IPS DF 4.7 (cell line): ENCODE measurements around the gene MEFV.
"Not testable (repeated sequence)": the region's sequence is repeated elsewhere in the genome, so short reads cannot be mapped to it uniquely, and the experiment has no call there.

Source experiments
- DNase-seq: peaks from one replicate; pipeline ENCODE4 v3.0.0-alpha.2; 2013; ENCODE audit warnings: low spot score; ENCODE audit errors: extremely low read depth

The MEFV gene

DNA sequence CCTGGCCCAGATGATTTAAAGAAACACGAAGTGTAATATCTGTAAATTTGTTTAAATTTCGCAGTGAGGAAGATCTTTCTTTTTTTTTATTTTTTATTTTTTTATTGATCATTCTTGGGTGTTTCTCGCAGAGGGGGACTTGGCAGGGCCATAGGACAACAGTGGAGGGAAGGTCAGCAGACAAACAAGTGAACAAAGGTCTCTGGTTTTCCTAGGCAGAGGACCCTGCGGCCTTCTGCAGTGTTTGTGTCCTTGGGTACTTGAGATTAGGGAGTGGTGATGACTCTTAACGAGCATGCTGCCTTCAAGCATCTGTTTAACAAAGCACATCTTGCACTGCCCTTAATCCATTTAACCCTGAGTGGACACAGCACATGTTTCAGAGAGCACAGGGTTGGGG, 14.3 kb upstream of the MEFV start:
- not testable (repeated sequence) for DNase-seq

DNA sequence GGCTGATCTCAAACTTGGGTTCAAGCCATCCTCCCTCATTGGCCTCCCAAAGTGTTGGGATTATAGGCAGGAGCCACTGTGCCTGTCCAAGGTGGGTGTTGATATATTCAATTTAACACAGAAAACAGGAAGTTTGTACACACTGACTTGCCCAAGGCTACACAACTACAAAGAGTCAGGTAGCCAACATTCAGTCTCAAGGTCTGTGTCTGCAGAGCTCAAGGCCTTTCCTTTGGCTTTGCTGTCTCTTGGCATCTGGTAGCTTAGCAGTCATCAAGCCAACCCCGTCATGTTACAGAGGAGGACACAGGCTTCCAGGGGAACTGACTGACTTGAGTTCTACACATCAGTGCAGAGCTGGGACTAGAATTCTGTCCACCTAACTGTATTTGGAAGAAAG, 11.9 kb upstream of the MEFV start:
- DNase-seq: no peak

DNA sequence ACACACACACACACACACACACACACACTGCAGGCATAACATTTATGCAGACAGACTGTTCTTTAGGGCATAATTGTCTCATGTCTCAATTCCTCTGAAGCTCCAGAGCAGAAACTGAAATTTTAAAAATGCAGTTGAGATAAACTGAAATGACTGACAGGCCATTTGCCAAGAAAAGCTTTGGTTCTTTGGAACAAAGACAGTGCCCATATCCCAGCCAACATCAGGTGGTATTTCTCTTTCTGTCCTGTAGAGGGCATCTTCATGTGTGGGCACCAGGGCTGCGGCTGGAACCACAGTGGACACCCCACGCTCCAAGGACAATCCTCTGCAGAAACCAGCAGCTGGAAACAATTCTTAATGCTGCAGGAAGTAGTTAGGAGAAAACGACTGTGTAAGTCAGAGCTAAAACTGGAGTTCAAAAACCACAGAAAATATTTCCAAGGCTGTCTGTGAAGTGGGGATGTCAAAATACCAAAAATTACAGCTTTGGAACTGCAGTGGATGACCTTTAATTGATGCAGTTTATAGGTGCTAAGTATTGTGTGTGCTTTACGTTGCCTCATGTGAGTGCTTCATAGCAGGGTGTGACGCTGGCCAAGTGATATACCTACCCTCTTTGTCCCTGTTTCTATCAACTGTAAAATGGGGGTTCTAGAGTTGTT, 10.6 kb upstream of the MEFV start:
- DNase-seq: no peak

DNA sequence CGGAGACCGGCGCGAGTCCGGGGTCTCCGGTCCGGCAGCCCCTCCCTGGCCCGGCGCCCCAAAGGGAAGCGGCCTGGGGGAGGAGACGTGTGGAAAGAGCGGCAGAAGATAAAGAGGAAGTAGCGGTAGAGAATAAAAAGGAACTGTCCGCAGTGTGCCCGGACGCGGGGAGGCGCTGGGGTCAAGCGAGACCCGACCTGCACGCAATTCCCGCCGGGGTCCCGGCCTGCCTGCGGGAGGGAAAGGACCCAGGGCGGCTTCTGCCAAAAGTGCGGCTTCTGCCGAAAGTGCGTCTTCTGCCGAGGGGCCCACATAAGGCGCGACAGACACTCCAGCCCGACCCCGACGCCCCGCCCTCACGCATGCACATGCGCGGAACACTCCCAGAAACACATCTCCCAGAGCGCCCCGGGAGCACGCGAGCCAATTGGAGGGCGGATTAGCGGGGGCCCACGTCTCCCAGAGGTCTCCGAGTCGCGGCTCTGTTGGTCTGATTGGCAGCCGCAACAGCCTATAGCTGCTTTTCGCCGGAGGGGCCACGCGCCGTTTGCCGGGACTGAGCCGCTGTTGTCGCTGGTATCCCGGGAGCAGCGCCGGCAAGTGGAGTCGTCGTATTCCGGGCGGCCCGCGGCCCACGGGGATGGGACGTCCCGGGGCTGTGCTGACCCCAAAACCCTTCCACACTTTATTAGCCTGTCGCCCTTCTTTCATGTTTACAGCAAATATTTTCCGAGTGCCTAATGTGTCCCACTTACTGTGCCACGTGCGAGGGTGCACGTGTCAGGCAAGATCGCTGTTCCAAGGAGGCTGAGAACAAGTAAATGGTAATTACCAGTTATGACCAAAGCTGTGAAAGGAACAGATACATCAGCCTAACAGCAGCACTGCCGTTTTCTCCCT, 8.0 kb upstream of the MEFV start:
- peak; percentile 81 for DNase-seq

DNA sequence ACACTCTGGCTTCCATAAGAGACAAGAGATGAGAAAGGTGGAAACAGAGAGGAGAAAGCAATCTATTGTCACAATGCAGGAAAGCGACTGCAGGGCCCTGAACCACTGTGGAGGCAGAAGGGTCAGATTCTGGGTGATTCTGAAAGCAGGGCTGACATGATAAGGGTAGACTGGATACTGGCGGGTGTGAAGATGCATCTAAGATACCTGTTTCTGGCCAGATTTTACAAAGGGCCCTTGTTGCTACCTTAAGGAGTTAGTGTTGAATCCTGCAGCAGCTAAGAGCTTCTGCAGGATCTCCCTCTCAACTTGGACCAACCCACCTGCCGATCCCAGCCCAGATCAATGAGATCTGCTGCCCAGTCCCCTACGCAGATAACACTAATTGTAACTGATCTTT, 6.1 kb upstream of the MEFV start:
- no peak for DNase-seq

DNA sequence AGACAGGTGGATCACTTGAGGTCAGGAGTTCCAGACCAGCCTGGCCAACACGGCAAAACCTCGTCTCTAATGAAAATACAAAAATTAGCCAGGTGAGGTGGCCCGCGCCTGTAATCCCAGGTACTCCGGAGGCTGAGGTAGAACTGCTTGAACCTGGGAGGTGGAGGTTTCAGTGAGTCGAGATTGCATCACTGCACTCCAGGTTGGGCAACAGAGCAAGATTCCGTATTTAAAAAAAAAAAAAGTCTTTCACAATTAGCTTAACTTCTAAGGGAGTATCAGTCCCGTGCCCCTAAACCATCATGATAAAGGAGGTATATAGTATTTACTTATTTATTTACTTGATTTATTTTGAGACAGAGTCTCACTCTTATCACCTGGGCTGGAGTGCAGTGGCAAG, 3.4 kb upstream of the MEFV start:
- no peak for DNase-seq

DNA sequence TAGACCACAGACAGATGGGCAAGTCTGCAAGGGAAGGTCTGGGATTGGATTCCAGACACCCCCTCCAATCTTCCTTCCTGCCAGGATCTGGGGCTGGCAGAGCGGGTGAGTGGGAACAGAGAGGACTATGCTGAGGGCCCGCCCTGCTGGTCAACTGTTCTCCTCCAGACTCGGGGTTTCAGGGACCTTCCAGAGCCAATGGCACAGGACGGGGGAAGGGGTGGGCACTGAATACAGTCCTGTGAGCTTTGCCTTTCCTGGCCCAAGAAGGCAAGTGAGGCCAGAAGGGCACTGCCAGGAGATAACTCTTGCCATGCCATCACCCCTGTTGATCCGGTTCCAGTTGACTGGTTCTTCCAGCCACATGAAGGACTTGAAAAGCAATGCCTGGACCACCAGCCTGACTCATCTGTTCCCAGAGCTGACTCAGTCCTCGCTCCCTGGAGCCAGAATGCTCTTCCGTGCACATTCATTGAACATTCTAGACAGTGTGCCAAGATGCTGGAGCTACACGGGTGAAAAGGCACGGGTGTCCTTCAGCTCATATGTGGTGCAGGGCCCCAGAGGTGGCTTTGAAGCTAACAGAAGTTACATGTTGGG, 533 bp upstream of the MEFV start:
- no peak for DNase-seq

DNA sequence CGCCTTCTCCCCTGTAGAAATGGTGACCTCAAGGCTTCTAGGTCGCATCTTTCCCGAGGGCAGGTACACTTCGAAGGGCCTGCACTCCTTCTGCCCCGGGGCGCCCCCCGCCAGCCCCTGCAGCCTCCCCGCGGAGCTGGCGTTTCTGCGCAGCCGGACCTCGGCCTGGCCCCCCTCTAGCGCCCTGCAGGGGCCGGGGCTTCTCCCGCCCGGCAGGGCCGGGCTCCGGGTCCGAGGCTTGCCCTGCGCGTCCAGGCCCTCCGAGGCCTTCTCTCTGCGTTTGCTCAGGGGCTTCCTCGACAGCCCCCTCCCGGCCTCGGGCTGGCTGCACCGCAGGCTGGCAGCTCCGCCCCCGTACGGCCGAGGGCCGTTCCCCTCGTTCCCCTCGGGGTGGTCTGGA, 2.1 kb downstream of the MEFV start:
- no peak for DNase-seq

DNA sequence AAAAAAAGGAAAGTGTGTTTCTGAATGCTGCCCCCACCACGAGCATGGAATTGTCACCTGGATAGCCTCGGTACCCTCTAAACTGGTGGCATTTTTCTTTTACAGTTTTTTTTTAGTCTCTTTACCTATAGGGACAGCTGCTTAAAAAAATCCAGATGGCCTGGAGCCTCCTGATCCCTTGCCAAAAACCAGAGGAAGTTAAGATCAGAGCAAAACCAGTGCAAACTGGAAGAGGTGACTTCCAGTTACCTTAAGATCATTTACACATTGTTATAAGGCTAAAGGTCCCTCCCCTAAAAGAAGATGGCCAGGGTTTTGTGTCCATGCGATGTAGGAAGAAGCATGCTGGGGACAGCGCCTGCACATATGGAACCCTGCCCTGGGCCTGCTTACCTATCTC, 3.5 kb downstream of the MEFV start:
- DNase-seq: no peak

DNA sequence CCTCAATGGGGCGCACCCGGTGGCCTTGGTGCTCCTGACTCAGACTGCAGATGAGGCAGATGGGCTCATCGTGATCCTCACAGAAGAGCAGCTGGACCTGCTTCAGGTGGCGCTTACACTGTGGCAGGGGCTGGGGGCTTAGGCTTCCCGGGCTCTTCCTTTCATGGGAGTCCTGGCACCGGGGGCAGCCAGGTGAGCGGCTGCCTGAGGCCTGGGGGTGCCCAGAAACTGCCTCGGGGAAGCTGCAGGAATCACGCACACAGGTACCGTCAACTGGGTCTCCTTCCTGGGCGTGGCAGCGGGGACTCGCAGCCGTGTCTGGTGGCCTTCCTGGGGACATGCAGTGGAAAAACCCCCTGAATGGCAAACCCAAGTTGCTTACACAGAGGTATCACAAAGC, 7.0 kb downstream of the MEFV start:
- no peak for DNase-seq

DNA sequence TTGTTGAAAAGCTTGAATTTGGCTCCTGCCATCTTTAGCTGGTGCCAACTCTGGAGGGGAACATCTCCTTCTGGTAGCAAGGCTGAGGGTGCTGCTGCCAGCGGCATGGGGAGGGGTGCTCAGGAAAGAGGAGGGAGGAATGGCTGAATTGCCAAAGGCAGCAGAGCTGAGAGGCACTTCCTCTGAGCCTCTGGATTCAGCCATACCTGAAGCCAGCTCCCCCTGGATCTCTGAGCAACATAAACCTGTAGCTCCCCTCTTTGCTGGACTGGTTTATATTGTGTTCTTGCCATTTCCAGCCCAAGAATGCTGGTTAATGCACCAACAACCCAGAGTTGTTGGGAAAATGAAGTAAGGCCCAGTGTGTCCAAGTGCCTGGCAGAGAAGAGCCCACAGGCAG, 7.4 kb downstream of the MEFV start:
- DNase-seq: no peak

DNA sequence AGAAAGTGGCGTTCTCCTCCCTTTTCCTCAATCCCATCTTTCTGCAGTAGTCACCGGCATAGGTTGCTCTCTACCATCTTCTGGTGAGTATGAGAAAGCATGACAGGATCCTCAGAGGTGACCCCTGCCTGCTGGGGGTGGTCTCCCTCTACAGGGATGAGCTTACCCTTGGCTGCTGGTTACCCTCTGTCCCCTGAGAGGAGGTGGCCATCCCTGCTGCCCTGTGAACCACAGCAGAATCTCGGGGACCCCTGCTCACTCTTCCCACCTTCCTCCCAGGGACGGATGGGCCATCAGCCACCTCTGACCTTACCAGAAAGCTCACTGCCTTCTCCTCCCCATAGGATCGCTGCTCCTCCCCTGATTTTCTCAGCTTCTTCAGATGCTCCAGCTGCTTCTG, 7.8 kb downstream of the MEFV start:
- no peak for DNase-seq

DNA sequence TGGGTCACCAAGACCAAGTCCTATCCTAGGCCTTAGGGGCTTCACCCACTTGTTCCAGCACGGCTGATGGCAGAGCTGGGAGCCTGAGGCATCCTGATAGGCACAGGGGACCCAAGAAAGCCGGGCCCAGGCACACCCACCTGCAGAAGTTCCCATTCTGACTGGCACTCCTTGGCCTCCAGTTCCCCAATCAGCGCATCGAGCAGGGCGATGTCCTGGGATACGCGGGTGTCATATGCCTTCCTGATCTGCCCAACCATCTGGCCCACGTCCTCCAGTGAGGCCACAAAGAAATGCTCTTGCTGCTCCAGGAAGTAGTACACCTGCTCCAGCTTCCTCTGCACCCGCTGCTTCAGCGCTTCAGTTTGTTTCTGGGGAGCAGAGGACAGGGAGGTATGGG, 9.6 kb downstream of the MEFV start:
- DNase-seq: no peak

DNA sequence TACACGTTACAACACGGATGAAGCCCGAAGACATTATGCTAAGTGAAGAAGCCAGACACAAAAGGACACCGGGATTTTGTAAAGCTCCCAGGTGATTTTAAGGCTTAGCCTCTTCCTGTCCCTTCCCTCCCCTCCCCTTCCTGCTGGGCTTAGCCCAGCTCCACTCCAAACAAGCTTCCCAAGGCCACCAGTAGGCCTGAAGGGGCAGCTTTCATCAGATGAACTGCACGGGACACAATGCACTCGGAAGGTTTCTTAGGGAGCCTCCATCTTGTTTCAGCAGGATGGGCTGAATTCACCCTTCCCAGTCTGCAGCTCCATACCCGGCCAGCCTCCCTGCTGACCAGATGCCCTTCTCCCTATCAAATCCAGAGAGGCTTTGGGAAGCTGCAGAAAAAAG, 10.4 kb downstream of the MEFV start:
- DNase-seq: no peak

DNA sequence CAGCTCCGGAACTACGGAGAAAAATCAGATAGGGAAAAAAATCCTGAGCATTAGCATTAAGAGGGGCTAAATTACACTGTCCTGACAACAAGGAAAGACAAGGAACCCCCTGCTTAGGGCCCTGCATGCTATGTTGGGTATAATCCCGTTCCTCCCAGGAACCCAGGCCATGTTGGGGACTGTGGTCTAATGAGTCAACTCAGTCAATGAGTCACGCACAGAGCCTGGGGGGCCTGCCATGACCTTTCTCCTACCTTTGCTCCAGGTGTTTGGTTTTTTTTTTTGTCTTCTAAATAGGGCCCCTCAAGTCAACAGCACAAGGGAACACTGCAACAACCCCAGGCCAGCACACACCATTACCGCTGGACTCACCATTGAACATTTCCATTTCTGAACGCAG, 12.6 kb downstream of the MEFV start:
- DNase-seq: no peak

DNA sequence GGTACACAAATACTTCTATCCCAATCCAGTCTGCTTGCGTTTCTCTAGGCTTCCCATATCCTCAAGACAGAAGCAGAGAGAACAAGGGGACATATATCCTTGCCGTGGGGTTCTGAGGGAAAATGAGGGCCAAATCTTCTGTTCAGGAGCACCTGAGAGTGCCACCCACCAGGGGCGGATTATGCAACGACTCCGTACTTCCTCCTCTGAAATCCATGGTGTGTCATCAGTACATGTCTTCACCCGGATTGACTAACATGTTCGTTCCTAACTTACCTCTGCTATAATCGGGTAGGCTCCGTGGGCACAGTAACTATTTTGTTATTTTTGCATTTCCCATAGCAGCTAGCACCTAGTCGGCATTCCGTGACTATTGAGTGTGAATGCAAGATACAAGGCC, 13.7 kb downstream of the MEFV start:
- no peak for DNase-seq

DNA sequence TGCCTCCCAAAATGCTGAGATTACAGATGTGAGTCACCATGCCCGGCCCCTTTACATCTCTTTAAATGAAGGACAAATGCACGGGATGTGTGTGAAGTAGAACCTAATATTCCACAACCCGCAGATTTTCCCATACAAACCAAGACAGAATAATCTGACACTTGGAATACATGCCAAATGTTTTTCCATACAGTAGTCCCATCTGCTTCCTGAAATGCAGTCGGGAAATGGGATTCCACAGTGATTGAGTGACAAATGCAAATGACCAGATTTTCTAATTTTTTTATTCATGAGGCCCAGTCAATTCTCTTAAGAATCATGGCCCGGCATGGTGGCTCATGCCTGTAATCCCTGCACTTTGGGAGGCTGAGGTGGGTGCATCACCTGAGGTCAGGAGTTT, 14.7 kb downstream of the MEFV start:
- no peak for DNase-seq

DNA sequence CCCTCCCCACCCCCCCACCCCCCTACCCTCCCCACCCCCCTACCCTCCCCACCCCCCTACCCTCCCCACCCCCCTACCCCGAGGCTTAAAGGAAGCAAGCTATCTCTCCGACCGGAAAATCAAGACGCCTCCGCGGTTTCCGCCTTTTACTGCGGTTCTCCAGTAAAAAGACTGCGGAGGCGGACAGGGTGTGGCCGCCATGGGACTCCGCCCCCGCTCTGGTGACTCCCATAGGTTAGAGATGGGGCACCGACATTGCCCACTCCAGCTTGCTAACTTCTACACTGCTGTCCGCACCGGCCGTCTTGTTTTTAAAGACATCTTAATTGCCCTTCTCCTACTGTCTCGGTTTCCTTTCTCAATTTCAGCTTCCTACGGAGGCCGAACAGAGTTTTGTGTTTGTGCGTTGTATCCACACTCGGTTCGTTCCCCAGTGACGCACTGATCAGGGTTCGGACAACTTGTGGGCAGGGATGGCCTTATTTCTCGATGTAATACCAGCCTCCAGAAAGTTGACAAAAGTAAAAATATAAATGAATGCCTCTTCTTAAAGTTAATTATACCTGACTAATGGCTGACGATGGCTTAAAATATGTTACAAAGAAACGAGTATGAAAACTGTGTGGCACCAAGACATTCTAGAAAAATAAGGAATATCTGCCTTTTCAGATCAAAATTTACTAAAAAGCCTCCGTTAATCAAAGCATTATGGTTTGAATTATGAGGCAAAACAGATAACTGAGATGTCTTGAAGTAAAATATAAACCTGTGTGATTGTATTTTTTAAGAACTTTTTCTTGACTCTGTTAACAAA, 20.4 kb downstream of the MEFV start:
- DNase-seq: no peak

DNA sequence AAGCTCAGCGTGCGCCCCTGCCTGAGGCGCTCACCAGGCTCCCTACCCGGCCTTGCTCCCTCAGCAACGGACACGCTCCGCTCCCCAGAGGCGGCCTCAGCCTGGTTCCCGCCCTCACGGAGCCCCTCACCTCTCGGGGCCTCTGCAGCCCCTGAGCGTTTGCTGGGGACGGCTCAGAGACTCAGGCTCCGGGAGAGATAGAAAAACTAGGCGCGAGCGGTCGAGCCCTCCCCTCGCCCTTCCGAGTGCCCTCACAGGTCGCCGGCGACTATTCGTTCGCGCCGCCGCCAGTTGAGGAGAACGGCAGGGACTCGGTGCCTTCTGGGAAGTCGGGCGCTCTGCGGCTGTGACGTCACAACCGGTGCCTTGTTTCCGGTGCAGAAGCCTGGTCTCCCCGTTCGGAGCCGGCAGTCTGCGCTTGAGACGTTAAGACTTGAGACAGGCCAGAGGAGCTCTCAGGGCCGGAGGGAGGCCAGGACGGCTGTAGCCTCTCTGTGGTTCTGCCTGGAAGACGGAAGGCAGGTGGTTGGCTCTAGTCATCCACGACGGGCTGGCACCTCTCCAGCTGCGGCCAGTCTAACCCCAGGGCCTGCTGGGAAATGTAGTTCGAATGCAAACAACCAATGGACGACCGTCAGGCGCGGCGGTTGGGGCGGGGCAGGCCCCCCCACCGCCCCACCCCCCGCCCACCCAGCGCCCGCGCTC, 21.4 kb downstream of the MEFV start, which contains the start of gene ZNF200:
ZNF200 (minus strand) TSS at position 302 of the 705 bp plus-strand sequence. CDS start 1,403 bp downstream, outside the sequence.
- DNase-seq: peak; percentile 56

DNA sequence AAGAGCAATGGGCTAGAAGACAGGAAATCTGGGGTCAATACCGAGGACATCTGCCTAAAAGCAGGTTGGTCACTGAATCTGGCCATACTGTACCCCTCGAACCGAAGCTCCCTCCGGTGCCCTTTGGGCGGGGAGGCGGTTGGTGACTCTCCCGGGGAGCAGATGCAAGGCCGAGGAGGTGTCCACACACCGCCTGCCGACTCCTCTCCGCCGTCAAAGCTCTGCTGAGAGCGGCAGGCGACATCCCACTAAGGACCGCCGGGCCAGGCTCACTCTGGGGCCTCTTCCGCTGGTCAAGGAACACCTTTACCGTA, 21.9 kb downstream of the MEFV start:
- no peak for DNase-seq

DNA sequence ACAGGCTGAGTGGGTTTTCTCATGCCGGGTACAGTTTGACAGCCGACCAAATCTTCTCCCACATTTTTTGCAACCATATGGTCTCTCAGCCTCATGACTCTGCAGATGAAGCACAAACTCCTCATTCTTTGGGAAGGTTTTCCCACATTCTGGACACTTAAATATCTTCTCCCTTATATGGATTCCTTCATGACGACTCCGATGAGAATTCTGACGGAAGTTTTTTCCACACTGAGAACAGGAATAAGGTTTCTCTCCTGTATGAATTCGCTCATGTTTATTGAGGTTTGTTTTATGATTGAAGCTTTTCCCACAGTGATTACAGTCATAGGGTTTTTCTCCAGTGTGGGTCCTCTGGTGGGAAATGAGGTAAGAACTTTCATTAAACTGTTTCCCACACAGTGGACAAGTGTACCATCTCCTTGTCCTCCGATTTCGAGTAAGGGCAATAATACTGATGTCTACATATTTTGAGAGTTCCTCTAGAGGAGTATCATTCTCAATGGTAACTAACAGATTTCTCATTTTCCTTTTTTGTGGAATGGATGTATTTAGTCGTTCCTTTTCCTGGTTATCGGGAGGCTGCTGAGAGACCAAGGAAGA, 32.4 kb downstream of the MEFV start:
- no peak for DNase-seq
